ENCODE data around the gene GPR153. TPM values are rescaled to one million over a fixed set of nuclear protein-coding genes. Genes with fewer than 3 reads are reported as not detected.

The GPR153 gene
- total and polyA plus RNA-seq, 2 of the 13 experiments (the other 11 are each of a cell fraction or from before 2014, with no cell fraction given) = 0.22 to 0.31 TPM

DNA sequence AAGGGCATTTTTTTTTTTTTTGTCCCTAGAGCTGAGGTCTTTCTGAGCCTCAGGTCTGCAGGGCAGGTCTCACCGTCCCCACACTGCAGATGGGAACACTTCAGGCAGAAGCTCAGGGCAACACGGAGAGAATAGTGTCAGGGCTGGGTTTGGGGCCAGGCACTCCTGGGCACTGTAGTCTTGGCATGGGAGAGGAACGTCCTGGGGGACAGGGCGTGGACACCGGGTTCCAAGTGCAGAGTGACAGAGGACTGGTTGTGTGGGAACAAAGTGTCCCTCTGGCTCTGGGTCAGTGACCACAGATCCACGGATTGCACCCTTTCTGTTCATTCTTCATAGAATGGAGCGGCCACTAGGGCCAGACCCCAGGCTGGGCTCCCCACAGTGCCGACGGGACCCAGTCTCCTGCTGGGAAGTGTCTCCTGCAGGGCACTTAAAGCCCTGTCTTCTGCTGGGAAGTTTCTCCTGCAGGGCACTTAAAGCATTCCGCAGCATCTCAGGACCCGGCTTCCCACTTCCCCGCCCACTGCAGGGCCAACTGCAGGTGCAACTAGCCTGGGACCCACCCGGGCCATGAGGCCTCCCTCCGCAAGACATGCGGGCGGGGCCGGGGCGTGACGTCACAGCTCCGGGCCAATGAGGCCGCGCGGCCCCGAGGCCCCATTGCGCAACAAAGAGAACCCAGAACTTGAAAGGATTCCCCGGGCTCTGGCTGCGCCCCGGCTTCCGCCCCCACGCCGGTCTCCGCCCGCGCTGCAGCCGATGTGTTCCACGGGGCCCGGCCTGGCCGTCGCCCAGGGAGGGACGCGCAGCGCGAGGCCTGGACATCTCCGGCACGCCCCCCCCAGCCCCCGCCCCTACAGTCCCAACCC is 1.2 kb downstream of the GPR153 start (continued):
- TF ChIP-seq SMARCC2 (IDR thresholded peaks at IDR 0.05) (no peak), ZNF101 (CRISPR knock-in tag; IDR thresholded peaks at IDR 0.05; ENCODE audit: borderline replicate concordance, low read depth) (no peak), ZNF687 (CRISPR knock-in tag; IDR thresholded peaks at IDR 0.05) (peak; percentile 65), EED (CRISPR knock-in tag; IDR thresholded peaks at IDR 0.05) (0 out of 2 replicates have a peak, but pooled peaks have one; percentile 55), GABPB1 (CRISPR knock-in tag; IDR thresholded peaks at IDR 0.05) (peak; percentile 66; the same call in 1 of the 2 replicates), NFYC (CRISPR knock-in tag; IDR thresholded peaks at IDR 0.05) (peak; percentile 72), ZNF350 (CRISPR knock-in tag; IDR thresholded peaks at IDR 0.05; ENCODE audit: borderline replicate concordance, low read depth) (no peak), RFXAP (CRISPR knock-in tag; IDR thresholded peaks at IDR 0.05; ENCODE audit: borderline replicate concordance) (no peak), RFX5 (IDR thresholded peaks at IDR 0.05; ENCODE audit: low read depth, low read length) (0 out of 2 replicates have a peak, but pooled peaks have one; percentile 44), ZNF343 (CRISPR knock-in tag; IDR thresholded peaks at IDR 0.05) (no peak)
- TF ChIP-seq, protein P1, sequence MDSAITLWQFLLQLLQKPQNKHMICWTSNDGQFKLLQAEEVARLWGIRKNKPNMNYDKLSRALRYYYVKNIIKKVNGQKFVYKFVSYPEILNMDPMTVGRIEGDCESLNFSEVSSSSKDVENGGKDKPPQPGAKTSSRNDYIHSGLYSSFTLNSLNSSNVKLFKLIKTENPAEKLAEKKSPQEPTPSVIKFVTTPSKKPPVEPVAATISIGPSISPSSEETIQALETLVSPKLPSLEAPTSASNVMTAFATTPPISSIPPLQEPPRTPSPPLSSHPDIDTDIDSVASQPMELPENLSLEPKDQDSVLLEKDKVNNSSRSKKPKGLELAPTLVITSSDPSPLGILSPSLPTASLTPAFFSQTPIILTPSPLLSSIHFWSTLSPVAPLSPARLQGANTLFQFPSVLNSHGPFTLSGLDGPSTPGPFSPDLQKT (CRISPR knock-in tag; IDR thresholded peaks at IDR 0.05; ENCODE audit: borderline replicate concordance) = no peak
- TF ChIP-seq, protein P2, sequence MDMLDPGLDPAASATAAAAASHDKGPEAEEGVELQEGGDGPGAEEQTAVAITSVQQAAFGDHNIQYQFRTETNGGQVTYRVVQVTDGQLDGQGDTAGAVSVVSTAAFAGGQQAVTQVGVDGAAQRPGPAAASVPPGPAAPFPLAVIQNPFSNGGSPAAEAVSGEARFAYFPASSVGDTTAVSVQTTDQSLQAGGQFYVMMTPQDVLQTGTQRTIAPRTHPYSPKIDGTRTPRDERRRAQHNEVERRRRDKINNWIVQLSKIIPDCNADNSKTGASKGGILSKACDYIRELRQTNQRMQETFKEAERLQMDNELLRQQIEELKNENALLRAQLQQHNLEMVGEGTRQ (IDR thresholded peaks at IDR 0.05; ENCODE audit: low read depth, low read length) = no peak
- TF ChIP-seq, protein P2 (CRISPR knock-in tag; IDR thresholded peaks at IDR 0.05; ENCODE audit: borderline replicate concordance) = no peak
- TF ChIP-seq, protein P3, sequence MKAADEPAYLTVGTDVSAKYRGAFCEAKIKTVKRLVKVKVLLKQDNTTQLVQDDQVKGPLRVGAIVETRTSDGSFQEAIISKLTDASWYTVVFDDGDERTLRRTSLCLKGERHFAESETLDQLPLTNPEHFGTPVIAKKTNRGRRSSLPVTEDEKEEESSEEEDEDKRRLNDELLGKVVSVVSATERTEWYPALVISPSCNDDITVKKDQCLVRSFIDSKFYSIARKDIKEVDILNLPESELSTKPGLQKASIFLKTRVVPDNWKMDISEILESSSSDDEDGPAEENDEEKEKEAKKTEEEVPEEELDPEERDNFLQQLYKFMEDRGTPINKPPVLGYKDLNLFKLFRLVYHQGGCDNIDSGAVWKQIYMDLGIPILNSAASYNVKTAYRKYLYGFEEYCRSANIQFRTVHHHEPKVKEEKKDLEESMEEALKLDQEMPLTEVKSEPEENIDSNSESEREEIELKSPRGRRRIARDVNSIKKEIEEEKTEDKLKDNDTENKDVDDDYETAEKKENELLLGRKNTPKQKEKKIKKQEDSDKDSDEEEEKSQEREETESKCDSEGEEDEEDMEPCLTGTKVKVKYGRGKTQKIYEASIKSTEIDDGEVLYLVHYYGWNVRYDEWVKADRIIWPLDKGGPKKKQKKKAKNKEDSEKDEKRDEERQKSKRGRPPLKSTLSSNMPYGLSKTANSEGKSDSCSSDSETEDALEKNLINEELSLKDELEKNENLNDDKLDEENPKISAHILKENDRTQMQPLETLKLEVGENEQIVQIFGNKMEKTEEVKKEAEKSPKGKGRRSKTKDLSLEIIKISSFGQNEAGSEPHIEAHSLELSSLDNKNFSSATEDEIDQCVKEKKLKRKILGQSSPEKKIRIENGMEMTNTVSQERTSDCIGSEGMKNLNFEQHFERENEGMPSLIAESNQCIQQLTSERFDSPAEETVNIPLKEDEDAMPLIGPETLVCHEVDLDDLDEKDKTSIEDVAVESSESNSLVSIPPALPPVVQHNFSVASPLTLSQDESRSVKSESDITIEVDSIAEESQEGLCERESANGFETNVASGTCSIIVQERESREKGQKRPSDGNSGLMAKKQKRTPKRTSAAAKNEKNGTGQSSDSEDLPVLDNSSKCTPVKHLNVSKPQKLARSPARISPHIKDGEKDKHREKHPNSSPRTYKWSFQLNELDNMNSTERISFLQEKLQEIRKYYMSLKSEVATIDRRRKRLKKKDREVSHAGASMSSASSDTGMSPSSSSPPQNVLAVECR (CRISPR knock-in tag; IDR thresholded peaks at IDR 0.05; ENCODE audit: borderline replicate concordance) = no peak; the same call in 1 of the 2 replicates

All from HepG2 (cell line).